HG02571 (cell line): ENCODE results near the gene ATOX1.
"Not testable (repeated sequence)": the region's sequence is repeated elsewhere in the genome, so short reads cannot be mapped to it uniquely, and the experiment has no call there.

Experiments
- ATAC-seq: cut with Tn5 transposase; IDR thresholded peaks from one replicate; pipeline ENCODE4 v1.9.1; 2021; ENCODE audit warnings: mild to moderate bottlenecking, moderate library complexity; ENCODE audit not compliant: unreplicated experiment

ATOX1 gene

DNA sequence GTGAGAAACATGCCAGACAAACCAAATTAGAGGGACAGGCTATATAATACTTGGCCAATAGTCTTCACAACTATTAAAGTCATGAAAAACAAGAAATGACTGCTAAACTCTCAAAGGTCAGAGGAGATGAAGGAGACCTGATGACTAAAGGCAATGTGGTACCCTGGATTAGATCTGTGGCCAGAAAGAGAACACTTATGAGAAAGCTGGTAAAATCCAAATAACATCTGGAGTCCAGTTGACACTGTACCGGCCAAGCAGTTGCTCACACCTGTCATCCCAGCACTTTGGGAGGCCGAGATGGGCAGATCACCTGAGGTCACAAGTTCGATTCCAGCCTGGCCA, 24.4 kb downstream of the ATOX1 start:
- no peak for ATAC-seq

- no peak for ATAC-seq
Measured at GRCh38 chr5:151733358-151734063, 24.9 kb downstream of the ATOX1 start.

GRCh38 chr5:151730381-151730780, 28.1 kb downstream of the ATOX1 start:
- ATAC-seq = no peak

GRCh38 chr5:151729597-151729996, 28.8 kb downstream of the ATOX1 start:
- ATAC-seq = not testable (repeated sequence)

- ATAC-seq = no peak
Measured at GRCh38 chr5:151724360-151724759, 34.1 kb downstream of the ATOX1 start.

DNA sequence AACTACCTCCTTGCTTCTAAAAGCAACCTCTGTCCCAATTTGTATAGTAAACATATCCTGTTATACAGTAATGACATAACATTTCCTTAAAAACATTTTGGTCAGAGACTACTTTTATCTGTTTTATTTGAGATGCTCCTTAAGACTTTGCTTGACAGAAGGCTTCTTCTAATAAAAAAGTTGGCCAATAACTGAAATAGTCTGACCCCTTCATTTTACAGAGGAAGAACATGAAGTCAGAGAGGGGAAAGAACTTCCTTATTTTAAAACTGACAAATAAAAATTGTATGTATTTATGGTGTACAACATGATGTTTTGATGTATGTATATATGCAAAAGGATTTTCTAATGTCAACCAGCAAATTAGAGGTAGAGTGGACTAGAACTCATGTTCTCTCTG, 35.9 kb downstream of the ATOX1 start:
- ATAC-seq = no peak

DNA sequence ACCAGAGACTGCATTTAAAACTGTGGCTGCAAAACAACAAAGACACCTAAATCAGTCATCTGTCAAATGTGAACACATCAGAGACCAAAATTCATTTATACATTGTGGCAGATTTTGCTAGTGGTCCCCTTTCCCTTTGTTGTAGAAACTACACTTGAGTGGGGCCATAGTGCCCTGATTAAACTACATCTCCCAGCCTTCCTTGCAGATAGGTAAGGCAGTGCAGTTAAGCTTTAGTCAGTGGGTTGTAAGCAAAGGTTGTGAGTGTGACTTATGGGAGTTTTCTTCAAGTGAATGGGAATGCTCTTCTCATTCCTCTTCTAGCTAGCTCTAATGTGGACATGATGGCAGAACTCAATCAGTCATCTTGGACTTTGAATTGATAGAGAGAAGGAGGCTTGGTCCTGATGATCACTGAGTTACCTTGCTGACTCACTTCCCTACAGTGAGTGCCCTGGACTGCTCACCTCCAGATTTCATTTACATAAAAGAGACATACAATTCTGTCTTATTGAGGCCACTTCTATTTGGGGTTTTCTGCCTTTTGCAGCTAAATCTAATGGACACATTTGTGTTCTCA, 36.5 kb downstream of the ATOX1 start:
- ATAC-seq = no peak

DNA sequence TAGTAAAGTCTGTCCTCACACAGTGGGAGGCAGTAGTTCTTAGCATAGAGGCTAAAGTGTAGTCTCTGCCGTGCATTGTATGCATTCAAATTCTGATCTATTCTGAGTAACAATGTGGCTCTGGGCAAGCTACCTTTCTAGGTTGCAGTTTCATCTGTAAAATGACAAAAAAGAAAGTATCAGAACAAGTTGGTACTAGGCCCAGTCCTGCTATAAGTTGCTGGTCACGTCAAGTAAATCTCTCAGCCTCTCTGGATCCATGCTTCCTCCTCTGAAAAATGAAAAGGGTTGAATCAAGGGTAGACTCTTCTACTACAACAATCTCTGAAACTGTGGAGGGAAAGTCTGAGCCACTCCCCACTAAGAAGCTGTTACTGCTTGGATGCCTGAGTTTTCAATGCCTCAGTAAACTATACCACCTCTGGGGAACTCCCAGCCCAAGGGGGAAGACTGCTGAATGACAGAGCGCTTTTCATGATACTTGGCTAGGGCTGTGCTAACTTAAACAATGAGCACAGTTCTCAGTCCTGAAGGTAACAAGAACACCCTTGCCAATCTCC, 37.3 kb downstream of the ATOX1 start:
- ATAC-seq = peak; percentile 86

DNA sequence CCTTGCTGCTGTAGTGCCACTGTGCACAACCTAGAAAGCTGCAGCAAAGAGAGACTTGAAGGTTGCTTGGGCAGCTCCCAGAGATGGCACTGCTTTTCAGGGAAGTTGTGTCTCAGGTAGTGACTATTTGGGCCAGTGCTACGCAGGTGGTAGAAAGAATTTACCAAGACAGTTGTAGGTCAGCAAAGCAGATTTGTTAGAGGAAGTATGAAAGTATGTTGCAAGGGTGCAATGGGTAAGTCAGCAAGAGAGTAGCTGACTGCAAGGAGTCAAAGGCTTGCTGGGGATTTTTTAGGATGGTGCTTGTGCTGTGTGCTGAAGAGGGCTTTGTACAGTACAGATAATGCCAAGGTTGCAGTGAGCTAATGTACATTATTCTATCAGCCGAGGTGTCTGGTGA, 38.2 kb downstream of the ATOX1 start:
- no peak for ATAC-seq

DNA sequence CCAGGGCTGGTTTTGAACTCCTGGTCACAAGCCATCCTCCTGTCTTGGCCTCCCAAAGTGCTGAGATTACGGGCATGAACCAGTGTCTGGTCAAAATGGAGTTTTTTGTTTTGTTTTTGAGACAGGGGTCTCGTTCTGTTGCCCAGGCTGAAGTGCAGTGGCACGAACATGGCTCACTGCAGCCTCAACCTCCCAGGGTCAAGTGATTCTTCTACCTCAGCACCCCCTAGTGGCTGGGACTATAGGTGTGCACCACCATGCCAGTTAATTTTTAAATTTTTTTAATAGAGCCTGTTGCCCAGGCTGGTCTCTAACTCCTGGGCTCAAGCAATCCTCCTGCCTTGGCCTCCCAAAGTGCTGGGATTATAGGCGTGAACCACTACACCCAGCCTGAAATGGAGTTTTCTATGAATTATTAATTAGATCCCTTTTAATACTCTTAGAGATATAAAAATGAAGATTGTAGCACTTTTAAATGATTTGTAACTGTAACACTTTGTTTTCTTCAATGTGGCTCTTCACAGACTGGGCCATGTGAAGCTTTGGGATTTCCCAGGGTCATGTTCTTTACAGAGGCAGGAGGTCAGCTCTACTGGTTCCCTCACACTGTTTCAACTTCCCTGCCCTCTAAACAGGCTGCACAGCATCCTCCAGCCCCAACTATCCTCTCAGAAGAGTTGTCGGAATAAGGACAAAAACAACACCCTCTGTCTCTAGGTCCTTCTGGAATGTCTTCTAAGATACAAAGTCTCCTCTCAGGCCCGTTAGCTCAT, 39.0 kb downstream of the ATOX1 start:
- ATAC-seq = no peak

DNA sequence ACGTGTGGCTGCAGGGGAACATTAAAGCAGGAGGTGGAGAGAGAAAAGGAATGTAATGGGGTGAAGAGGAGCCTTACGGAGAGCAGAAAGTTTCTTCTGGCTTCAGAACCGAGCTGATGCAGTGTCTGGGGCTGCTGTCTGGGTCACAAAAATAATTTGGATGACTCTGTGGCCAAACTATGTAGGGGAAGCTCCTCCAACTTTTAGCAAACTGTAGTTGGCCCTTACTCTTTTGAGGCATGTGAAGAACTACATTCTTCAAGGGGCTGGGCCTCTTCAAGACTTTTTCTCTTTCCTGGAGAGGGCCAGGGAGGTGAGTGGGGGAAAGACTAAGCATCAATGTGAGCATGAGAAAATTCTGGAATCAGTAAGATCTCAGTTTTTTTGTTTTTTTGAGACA, 39.8 kb downstream of the ATOX1 start:
- ATAC-seq = no peak

GRCh38 chr5:151718153-151718552, 40.3 kb downstream of the ATOX1 start:
- ATAC-seq = no peak

DNA sequence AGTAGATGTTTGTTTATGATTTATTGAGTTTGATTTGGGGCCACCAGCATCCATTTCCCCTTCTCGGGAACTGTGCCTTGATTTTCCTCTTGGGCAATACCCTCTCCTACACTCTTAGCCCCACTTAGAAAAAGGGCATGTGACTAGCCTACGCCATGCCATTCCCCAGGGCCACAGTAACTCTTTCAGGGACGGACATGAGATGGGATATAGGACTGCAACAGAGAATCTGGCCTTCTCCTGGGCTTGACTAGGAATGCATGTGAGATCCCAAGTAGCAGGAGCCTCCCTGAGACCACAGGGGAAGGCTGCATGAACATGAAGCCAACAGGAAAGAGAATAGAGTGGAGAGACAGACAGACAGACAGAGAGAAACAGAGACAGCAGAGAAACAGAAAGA, 41.0 kb downstream of the ATOX1 start:
- no peak for ATAC-seq

DNA sequence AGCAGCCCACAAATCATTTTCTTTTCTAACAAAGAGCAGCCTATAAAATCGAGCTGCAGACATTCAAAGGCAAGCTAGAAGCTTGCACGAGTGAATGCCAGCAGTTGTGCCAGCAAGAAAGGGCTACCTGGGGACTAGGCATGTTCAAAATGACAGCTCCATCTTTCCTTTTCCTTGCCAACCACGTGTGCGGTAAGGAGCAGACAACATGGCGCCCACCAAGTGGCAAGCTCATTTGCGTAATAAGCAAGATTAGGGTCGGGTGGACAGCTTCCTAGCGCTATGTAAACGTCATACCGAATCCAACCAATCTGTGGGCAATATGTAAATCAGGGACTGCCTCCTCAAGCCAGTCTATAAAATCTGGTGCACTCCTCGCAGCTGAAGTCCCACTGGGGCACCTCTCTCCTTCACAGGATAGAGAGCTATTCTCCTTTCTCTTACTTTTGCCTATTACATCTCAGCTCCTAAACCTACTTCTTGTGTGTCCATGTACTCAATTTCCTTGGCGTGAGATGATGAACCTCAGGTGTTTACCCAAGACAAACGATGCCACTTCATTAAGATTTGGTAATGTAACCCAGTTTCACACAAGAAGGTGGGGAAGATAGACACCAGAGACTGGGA, 49.2 kb downstream of the ATOX1 start:
- no peak for ATAC-seq

DNA sequence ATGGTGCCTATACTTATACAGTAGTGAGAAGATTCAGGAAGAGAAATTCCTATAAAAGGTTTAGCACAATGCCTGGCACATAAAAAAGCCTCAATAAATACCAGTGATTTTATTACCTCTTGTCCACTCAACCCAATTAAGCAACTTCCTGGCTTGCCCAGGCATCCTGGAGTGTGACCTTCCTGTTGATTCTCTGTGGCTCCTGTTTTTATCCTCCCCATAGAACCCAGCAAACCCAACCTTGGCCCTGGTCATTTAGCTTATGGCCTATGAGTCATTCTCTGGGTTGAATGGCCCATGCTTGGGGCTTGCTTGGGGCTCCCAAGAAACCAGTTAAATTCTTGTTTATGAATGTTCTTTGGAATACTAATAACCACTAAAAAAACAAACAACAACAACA, 50.3 kb downstream of the ATOX1 start:
- no peak for ATAC-seq

GRCh38 chr5:151707567-151707966, 50.9 kb downstream of the ATOX1 start:
- no peak for ATAC-seq

DNA sequence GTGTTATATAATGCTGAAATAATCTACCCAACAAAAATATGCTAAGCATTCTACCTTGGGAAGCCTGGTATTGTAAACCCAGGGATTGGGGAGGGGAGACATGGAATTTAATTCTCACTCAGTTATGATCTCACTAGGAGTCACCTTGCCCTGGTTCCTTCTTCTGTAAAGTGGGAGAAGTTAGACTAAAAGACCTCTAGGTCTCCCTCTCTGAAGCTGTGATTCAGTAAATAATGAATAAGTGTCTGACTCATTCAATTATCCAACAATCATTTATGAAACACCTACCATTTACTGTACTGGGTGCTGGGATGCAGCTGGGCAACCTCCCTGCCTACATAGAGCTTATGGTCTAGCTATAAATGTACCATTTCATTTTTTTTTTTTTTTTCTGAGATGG, 51.5 kb downstream of the ATOX1 start:
- no peak for ATAC-seq

DNA sequence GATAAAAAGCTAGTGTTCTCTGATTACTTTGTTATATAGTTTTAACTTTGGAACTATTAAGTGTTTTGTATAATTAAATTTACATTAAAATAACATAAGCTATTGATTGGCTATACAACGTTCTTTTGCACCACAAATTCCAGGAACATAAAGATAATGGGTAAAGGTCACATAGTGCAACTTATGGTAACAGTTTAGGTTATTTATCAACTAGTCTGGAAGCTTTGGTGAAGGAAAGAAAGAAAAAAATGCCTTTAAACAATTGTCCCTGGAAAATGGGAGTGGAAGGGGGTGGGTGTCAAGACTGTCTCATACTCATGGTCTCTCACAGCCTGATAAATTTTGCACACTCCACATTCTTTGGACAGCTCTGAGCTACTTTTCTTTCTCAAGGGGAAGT, 54.7 kb downstream of the ATOX1 start:
- no peak for ATAC-seq

DNA sequence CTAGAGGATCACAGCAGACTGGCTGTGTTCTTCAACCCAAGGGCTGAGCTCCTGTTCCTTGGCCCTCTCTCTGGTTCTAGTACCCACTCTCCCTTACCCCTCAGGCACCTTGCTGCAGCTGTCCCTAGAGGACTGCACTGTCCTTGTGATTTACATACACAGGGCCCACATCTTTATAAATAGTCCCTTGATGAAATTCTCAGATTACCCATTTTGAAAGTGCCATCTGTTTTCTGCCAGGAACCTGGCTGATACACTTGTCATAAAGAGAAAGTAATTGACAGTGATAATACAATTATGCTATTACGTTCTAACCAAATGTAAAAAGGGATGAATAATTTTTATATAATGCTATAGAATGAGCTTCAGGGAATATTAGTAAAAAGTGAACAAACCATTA, 55.2 kb downstream of the ATOX1 start:
- peak; percentile 95 for ATAC-seq

DNA sequence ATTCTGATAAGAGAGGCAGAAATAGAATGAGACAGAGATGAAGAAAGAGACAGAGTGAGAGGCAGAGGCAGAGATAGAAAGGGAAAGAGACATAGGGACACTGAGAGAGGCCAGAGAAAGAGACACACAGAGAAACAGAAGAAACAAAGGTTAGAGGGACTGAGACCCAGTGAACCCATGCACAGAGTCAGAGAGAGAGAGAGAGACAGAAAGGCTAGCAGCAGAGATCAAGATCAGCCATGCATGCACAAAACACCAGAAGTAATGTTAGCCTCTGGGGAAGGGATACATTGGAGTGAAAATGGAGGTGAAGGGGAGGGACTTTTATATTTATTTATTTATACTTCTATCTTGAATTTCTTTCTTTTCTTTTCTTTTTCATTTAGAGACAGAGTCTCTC, 57.6 kb downstream of the ATOX1 start:
- peak; percentile 31 for ATAC-seq

DNA sequence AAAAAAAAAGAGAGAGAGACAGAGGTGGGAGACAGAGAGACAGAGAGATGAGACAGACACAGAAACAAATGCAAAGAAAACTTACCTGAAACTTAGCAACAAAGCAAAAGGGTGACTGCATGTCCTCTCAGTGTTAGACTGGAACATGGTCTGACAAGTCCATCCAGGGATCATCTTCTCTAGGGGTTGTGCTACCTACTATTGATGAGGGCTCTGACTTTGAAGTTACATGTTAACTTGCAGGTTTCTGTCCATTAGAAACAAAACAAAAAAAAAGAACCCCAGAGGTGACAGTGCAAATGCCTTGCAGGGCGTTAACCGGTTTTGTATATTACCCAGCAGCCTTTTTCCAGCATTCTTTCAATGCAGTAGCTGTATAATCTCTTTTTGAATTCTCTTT, 58.1 kb downstream of the ATOX1 start:
- no peak for ATAC-seq
